Stromal cell of bone marrow (primary cell): ENCODE measurements around the gene PTH1R.

Source experiments
- DNase-seq: peaks from one replicate; pipeline ENCODE4 v3.0.0-alpha.2; 2012; ENCODE audit warnings: low read depth

Gene PTH1R

GRCh38 chr3:46930945-46931403 lies 53.5 kb downstream of the PTH1R start:
- DNase-seq = no peak

DNA sequence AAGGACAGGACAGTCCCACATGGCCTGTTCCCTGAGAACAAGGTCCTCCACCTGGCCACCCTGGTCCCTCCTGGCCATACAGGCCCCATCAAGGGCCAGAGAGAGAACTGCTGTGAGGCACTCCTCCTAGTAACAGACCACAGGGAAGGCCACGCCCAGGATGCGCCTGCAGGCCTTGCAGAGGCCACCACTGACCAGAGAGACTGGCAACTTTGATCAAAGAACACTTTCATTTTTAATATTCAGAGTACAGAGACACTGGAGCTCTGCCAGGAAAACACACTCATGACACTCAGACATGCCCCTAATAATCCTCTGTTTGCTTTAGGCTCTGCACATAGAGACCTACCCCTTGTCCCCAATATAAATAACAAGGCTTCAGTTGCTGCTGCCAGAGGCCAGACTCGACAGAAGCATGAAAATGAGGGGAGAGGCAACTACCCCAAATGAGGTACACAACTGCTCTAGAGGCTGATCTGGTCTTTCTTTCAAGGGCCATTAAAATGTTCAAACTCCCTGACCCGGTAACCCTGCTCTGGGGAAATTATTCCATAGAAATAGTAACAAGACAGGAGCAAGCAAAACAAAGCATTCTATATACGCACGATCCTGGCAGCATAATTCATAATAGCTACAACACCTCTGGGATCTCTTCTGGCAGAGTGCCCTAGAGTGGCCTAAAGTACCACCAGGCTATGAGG lies 54.3 kb downstream of the PTH1R start:
- no peak for DNase-seq

GRCh38 chr3:46932455-46933225 lies 55.1 kb downstream of the PTH1R start:
- DNase-seq = no peak

DNA sequence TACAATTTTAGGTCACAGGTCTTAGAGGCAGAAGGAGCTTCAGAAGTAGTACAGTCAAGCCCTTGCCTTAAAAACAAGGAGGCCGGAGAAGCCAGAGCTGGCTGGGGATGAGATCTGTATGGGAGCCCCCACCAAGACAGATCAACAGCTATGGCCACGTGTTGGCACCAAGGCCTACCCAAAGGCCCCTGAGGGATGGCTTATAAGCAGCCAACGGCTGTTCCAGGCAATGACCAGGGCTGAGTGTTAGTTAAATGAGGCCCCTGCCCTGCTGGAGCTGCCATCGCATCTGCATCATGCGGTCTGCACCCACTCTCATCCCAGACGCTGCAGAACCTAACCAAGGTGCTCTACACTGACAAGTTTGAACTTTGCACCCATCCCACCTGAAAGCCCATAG lies 55.7 kb downstream of the PTH1R start:
- DNase-seq = no peak

- DNase-seq = no peak
These were observed 56.6 kb downstream of the PTH1R start for GRCh38 chr3:46934072-46934471.

DNA sequence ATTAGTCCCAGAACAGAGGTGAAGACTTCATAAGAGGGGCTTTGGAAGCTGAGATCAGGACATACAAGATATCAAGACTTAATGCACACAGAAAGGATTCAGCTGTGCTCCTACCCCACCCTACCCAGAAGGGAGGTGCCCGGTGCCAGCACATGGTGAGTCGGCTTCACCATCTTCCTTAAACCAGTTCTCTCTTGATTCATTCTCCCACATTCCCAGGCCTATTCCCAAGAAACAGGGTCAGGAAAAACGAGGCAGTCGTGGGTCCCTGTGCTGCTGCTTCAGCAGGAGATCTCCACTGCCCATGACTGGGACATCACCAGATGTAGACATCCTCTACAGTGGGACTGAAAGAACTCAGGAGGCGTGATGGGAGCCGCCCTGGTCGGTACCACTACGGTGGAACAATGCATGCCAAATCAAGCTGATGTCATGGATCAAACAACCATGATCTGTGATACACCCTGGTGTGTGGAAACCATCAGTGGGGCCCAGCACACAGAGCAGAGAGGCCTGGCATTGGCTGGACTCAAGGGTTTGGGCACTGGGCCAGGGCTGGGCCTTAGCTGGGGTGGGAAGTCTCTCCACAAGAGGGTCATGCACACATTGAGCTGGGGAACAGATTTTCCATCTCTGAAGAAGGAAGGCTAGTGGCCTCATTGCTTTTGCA lies 57.1 kb downstream of the PTH1R start:
- DNase-seq = peak; percentile 53

GRCh38 chr3:46935168-46935858 lies 57.8 kb downstream of the PTH1R start:
- peak; percentile 89 for DNase-seq

DNA sequence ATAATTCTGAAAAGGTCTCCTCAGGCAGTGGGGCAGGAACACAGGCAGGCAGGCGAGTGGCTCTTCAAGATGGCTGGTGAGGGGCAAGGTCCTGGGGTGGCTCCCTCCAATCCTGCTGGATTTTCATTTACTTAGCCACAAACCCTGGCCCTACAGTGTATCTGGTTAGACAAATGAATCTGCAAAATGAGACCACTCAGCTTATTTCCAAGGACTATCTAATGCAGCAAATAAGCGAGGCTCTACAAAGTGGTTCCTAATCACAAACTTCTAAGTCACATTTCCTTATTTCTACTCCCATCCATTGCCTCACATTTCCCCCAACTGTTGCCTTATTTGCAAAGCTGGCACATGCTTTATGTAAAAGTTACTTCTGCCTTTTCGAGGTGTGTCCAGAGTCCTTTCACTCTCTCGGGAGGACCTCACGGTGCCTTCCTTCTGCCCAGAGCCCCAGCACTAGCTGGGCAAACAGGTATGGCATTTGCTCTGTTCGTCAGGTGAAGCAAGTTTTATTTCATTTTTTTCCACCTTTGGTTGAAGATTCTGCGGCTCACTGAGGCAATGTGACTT lies 58.6 kb downstream of the PTH1R start:
- no peak for DNase-seq

GRCh38 chr3:46936733-46937250 lies 59.3 kb downstream of the PTH1R start:
- DNase-seq = peak; percentile 21

- DNase-seq = no peak
These were observed 60.6 kb downstream of the PTH1R start for GRCh38 chr3:46938118-46938517.

DNA sequence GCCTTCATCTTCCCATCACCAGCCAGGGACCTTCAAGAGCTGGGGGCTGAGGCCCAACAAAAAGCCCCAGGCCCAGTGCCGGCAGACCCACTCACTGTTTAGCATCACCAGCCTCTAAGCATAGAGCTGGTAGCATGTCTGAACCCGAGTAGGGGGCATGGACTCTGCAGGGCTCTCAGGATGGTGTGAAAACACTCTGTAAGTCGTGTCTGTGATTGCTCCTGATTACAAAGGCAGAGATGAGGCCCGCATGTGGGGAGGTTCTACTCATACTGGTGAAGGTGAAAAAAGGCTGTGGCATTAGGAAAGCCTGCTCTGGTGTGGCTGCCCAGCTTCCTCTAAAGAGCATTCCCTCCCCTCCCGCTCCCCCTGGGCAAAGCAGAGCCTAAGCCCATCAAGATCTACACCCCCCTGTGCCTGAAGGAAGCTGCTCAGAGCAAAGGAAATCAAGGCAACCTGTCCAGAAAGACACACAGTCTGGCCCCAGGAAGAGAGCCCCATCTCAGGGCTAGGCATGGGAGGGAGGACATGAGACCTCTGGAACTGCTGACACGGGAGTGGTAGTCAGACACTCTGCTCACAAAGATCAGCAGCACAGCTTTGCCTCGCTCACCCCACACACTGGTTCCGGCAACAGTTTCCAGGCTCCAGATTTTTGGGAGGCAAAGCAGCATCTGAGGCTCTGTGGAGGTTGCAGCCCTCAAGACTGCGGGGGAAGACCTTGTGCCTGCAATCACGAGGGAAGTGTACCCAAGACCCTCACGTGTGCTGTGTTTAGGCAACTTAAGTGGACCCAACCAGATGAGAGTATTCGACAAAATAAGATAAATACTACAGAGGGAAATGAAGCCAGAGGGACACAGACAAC lies 62.3 kb downstream of the PTH1R start:
- no peak for DNase-seq

DNA sequence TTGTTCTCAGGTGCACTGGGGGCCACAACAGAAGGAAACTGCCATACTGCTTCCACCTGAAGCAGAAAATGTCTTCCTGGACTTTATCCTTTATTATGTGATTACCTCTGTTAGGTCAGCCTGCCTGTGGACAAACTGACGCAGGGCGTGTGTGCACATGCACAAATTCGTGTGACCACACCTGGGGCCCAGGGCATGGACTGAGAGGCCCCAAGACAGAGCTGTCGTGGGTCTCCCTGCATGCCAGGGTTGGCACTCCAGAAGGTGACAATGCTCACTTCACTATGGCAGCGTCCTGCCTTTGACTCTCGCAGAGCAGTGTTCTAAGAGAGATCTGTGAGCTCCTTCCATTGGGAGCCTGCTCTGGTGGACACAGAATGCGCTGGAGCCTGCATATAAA lies 64.6 kb downstream of the PTH1R start:
- DNase-seq = no peak

- no peak for DNase-seq
These were observed 65.1 kb downstream of the PTH1R start for GRCh38 chr3:46942481-46943236.

DNA sequence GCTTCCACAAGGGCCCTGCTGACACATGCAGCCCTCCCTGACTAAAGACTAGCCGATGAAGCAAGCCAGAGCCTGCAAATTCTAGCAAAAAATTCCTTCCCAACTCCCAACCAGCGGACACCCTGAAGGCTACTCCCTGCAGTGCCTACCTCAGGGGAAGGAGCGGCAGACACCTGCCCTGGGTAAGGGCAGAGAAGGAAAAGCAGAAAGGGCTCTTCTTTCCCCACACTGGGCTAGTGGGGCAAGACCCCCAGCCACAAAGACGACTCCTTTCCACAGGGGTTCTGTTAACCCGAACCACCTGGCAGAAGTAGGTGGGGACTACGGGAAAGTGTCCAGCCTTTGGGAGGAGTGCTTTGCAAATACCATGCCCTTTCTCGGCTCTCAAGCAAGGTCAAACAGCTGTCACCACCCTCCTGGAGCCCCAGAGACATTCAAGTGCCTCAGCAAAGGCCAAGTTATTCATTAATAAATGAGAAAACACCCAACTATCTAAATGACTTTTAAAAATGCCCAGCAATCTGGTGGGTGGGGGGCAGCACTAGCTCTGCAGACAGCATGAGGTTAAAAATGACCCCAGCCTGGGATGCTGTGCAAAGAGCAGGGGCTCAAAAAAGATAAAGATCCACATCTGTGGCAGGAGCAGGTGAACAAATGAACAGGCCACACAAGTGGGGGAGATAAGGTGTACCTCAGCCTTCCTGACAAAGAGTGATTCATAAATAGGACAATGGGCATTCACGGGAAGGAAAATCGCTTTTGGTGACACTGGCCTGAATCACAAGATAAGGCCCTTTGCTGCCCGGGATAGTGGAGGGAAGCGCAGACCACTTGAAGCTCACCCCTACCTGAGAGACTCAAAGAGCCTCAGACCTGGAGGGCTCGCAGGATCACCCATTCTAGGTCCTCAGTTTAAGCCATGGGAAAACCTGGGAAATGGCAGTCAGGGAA lies 66.0 kb downstream of the PTH1R start:
- no peak for DNase-seq

DNA sequence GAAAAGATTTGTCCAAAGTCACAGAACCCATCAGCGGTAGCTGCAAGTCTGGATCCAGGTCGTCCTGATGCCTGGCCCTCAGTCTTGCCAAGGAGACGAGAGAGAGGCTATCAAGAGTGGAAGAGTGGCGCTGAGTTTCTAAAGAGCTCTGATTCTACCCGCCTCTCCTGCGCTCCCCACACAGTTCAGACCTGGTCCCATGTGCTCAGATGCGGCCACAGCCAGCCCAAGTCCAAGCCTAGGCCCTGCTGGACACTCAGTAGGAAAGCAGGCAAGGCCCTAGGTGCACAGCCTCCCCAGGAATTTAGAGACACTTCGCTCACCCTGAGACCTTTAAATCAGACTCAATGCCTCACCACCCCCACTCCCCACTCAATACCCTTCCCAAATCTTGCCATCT lies 66.7 kb downstream of the PTH1R start:
- no peak for DNase-seq

DNA sequence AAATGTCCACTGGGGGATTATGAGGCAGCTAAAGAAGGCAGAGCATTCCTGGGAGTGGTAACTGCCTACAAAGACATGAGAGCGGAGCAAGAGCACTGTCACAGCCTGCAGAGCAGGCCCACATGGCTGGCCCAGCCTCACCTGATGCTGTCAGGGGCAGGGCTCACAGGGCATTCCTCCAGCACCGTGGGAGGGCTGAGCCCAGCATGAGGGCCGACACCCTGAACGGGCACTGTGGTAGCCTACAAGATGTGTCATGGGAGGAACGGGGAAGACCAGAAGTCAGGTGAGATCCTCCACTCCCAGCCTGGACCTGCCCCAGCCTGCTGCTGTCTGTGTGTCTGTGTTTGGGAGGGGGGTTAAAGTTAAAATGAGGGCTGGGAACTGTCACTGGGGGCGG lies 68.9 kb downstream of the PTH1R start:
- no peak for DNase-seq

- DNase-seq = no peak
These were observed 69.5 kb downstream of the PTH1R start for GRCh38 chr3:46946856-46947545.

- no peak for DNase-seq
These were observed 70.0 kb downstream of the PTH1R start for GRCh38 chr3:46947546-46947901.
